DLD1 (cell line): ENCODE data around the gene KHSRP.

Experiments
- in situ Hi-C: cut with HindIII; loops from 2 replicates; pipeline ENCODE4 v1.10.0; 2017; ENCODE audit warnings: low sequenced_read_pairs

The KHSRP gene, protein sequence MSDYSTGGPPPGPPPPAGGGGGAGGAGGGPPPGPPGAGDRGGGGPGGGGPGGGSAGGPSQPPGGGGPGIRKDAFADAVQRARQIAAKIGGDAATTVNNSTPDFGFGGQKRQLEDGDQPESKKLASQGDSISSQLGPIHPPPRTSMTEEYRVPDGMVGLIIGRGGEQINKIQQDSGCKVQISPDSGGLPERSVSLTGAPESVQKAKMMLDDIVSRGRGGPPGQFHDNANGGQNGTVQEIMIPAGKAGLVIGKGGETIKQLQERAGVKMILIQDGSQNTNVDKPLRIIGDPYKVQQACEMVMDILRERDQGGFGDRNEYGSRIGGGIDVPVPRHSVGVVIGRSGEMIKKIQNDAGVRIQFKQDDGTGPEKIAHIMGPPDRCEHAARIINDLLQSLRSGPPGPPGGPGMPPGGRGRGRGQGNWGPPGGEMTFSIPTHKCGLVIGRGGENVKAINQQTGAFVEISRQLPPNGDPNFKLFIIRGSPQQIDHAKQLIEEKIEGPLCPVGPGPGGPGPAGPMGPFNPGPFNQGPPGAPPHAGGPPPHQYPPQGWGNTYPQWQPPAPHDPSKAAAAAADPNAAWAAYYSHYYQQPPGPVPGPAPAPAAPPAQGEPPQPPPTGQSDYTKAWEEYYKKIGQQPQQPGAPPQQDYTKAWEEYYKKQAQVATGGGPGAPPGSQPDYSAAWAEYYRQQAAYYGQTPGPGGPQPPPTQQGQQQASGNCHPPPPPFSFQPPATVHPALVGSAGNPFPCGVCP

GRCh38 chr19:6424195-6424938, at the start of gene KHSRP:
KHSRP (minus strand) TSS chr19:6424811; CDS start chr19:6424701, 110 bp downstream.
- in situ Hi-C loops, result no loop called here

DNA sequence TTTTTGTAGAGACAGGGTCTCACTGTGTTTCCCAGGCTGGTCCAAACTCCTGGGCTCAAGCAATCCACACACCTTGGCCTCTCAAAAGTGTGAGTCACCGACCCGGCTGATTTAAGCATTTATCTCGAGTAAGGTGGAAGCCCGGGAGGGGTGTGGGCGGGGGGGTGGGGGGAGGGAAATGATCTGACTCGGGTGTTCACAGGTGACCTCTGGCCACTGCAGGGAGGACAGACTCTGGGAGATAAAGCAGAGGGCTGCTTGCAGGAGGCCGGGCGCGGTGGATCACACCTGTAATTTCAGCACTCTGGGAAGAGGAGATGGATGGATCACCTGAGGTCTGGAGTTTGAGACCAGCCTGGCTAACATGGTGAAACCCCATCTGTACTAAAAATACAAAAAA, 49.0 kb upstream of the KHSRP start:
- in situ Hi-C loops, result no loop called here

DNA sequence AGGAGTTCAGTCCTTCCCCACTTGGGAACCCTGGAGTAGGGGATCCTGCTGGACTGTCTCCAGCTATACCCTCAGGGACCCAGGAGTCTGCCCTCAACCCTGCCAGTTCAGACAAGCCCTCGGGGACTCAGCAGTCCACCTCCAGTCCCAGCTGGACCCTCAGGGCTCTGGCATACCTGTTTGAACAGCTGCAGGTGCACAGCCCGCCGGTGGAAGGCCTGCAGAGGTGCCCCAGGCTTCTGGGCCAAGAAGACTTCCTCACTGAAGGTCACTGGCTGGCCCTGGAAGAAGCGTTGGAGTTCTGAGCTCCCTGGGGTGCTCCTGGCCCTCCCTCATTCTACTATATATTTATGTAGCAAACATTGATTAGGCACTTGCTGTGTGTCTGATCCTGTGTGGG, 48.1 kb upstream of the KHSRP start:
- in situ Hi-C loops, result no loop called here

DNA sequence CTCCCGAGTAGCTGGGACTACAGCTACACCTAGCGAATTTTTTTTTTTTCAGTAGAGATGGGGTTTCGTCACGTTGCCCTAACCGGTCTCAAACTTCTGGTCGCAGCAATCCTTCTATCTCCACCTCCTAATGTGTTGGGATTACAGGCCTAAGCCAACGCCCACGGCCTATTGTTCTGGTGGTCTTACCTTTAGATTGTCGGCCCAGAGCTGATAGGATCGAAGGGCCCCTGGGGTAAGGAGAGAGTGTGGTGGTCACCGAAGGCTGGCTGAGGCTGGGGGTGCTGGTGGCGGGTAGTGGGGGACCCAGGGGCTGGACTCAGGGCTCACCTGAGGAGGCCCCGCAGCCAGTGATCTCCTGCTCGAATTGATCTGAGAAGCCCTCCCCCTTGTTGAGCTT, 46.5 kb upstream of the KHSRP start:
- in situ Hi-C loops, result no loop called here

GRCh38 chr19:6470173-6470572, 45.6 kb upstream of the KHSRP start:
- in situ Hi-C loops, result no loop called here

DNA sequence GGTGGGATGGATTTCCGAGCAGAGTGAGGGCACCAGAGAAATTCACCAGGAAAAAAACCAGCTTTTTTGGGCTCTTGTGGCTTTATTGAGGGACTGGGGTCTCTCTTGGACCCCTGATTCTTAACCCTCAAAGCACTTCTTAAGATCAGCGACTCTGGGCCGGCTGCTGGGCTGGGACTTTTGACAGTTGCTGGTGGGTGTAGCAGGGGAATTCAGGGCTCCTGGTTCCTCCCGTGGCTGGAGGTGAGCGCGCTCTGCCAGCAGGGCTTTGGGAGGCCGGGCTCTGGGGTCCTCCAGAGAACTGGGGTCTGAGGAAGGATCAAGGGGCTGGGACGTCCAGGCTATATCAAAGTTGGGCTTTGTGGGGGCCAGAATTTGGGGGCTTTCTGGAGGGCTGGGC, 42.8 kb upstream of the KHSRP start:
- in situ Hi-C loops, result no loop called here

DNA sequence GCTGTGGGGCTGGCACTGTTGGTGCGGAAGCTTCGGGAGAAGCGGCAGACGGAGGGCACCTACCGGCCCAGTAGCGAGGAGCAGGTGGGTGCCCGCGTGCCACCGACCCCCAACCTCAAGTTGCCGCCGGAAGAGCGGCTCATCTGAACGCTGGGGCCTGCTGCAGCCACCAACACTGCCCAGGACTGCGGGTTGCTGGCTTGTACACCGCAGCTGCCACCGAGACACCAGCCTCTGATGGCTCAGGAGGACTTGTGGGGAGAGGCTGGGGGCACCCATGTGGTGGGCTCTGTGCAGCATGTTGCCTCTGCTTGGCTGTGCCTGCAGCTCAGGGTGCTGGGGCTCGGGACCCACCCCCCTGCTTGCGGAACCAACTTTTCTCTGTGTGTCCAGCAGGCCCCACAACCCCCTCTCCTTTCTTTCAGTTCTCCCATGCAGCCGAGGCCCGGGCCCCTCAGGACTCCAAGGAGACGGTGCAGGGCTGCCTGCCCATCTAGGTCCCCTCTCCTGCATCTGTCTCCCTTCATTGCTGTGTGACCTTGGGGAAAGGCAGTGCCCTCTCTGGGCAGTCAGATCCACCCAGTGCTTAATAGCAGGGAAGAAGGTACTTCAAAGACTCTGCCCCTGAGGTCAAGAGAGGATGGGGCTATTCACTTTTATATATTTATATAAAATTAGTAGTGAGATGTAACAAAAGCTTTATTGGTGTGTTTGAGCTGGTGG, 42.1 kb upstream of the KHSRP start:
- in situ Hi-C loops, result no loop called here

- in situ Hi-C loops, result no loop called here
Observed at GRCh38 chr19:6465663-6466062, 41.1 kb upstream of the KHSRP start.

DNA sequence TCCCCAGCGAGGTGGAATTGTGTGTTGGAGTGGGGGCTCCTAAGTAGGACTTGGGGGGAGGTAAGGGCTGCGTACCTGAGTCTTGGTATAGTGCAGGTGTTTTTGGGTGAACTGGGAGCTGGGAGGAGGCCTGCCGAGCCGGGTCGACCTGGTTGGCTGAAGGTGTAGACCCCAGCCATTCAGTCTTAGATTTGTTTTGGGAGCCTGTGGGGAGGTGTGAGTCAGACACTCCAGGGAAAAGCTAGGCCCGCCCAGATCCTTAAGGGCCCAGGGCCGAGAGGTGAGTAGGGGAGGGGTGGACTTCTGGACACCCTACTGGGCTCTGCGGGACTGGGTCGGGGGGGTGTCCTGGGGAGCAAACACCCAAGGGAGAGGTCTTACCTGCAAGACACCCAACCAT, 40.4 kb upstream of the KHSRP start:
- in situ Hi-C loops, result no loop called here

GRCh38 chr19:6464070-6464873, 39.7 kb upstream of the KHSRP start, which contains the start of gene CRB3:
CRB3 (plus strand) TSS chr19:6464271; CDS start chr19:6464702, 431 bp downstream.
- in situ Hi-C loops, result no loop called here

GRCh38 chr19:6460099-6460884, 35.7 kb upstream of the KHSRP start:
- in situ Hi-C loops, result no loop called here

GRCh38 chr19:6459262-6460098, 34.9 kb upstream of the KHSRP start, which contains the start of gene SLC25A23:
SLC25A23 (minus strand) TSS chr19:6459792; CDS start chr19:6459628, 164 bp downstream.
- in situ Hi-C loops, result no loop called here

DNA sequence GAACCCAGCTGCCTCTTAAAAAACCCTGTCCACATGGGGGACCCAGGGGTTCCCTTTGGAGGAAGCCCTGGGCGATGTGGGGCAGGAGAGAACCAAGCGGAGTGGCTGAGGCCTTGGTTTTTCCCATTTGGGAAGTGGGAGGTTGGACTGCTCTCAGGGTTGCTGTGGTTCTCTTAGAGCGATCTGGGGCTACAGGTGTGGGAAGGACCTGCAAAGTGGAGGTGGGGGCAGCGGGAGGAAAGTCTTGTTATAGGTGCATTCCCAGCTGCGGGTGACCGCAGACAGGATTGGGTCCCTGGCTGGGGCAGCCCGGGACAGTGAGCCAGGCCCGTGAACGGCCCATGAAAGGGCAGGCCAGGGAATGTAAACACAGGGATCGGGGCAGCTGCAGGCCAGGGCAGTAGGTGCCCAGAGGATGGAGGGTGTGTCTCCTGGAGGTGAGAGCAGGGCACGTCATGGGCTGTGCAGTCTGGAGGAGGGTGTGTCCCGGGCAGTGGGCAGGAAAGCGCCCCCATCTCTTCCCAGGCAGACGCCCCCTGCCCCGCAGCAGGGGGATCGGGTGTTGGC, 34.2 kb upstream of the KHSRP start:
- in situ Hi-C loops, result no loop called here

- in situ Hi-C loops, result no loop called here
Observed at GRCh38 chr19:6457958-6458694, 33.5 kb upstream of the KHSRP start.

DNA sequence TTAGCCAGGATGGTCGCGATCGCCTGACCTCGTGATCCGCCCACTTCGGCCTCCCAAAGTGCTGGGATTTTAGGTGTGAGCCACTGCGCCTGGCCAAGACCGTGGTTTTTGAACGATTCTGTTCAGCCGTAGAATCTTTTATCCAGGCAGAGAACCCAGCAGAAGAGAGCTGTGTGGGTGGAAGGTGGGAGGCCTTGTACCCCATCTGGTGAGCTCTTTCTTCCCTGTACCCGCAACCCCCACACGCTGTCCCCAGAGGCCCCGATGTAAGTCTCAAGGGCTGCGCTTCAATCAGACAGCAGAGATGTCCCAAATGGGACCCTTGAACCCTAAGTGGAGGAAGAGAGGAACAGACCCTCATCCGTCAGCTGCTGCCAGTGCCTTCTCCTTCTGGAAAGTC, 31.3 kb upstream of the KHSRP start:
- in situ Hi-C loops, result no loop called here

DNA sequence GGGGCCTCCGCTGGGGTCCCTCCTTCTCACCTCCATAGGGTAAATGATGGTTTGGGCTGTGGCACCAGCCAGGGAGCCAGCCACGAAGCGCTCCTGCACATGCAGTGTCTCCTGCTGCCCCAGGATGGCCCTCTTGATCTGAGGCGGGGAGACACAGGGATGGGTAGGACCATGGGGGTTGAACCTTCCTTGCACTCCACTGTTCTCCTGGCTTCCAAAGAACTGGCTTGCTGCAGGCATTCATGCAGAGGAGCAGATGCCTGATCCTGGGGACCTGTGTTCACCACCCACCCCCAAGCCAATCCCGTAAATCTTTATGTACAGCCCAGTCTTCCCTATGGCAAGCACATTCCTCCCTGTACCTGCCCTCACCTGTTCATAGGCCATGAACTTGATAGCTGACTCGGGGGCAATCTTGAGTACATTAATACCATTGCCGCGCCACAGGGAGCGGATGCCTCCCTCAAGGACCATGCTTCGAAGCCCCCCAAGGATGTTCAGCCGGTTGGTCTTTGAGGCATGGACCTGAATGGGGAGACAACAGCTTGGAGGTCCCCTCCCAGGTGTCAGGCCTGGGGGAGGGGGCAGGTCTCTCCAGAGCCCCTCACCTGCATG, 29.4 kb upstream of the KHSRP start:
- in situ Hi-C loops, result no loop called here

DNA sequence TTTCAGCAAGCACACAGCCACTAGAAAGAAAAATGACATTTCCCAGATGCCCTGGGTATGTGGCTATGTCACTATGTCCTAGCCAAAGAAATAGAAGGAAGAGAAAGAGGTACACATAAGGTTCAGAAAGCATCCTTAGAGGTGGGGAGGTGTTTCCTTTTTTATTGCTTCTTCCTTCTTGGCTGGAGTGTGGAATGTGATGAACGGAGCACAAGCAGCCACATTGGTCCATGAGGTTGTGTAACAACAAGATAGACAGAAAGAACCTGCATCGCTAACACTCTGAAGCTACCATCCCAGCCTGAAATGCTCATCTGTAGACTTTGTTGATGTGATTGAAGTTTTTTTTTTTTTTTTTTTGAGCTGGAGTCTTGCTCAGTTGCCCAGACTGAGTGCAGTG, 28.3 kb upstream of the KHSRP start:
- in situ Hi-C loops, result no loop called here
